GM21737 (cell line): ENCODE results near the gene TLK2.
"Not testable (repeated sequence)": the region's sequence is repeated elsewhere in the genome, so short reads cannot be mapped to it uniquely, and the experiment has no call there.

Experiments
- ATAC-seq: cut with Tn5 transposase; IDR thresholded peaks from one replicate; pipeline ENCODE4 v1.9.1; 2021; ENCODE audit warnings: mild to moderate bottlenecking, moderate library complexity; ENCODE audit not compliant: unreplicated experiment

TLK2 gene

GRCh38 chr17:62599964-62600657 lies 121.5 kb downstream of the TLK2 start:
- ATAC-seq = no peak

- no peak for ATAC-seq
These were observed 122.2 kb downstream of the TLK2 start for GRCh38 chr17:62600805-62601204.

- ATAC-seq = no peak
These were observed 122.8 kb downstream of the TLK2 start for GRCh38 chr17:62601471-62601870.

DNA sequence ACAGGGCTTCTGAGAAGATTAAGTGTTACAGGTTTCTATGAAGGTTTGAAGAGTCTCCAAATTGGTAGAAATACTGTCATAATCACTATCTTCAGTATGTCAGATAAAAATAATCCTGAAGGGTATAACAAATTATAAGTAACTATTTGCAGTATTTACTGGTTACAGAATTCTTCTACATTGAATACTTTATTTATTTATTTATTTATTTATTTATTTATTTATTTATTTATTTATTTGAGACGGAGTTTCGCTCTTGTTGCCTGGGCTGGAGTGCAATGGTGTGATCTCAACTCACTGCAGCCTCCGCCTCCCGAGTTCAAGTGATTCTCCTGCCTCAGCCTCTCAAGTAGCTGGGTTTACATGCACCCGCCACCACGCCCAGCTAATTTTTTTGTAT lies 125.2 kb downstream of the TLK2 start:
- ATAC-seq = not testable (repeated sequence)

GRCh38 chr17:62605588-62605987 lies 127.0 kb downstream of the TLK2 start:
- ATAC-seq = no peak

DNA sequence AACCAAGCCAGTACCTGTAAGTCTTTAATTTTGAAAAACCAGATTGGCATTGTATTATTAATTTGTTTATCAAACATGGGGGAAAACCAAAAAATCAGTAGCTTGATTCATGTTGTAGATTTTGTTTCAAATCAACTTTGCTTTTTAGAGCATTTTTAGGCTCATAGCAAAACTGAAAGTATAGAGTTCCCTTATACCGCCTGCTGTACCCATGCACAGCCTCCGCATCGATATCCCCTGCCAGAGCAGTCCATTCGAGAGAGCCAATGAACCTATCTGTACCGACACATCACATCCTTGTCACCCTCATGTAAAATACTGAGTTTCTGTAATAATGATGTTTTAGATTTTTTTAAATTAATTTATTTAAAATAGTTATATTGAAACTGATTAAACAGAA lies 132.7 kb downstream of the TLK2 start:
- no peak for ATAC-seq

- ATAC-seq = no peak
These were observed 133.1 kb downstream of the TLK2 start for GRCh38 chr17:62611728-62612127.

- ATAC-seq = not testable (repeated sequence)
These were observed 133.7 kb downstream of the TLK2 start for GRCh38 chr17:62612289-62612688.

DNA sequence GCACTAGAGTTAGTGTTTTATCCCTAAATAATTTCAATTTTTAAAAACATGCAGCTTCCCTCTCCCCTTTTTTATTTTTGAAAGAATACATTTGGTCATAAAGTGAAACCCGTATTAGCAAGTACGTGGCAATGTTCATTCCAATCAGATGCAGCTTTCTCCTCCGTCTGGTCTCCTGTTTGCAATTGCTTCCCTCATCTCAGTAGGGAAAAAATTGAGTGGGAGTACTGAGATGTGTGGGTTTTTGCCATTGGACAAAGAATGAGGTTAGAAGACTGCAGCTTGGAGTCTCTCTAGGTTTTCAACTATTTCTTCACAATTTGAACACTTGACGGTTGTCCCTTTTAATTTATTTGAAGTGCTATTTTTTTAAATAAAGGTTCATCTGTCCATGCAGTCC lies 134.5 kb downstream of the TLK2 start:
- ATAC-seq = not testable (repeated sequence)

GRCh38 chr17:62614142-62614541 lies 135.5 kb downstream of the TLK2 start:
- ATAC-seq = no peak

- ATAC-seq = no peak
These were observed 136.9 kb downstream of the TLK2 start for GRCh38 chr17:62615503-62615902.

GRCh38 chr17:62616993-62617893 lies 138.6 kb downstream of the TLK2 start:
- no peak for ATAC-seq

- ATAC-seq = no peak
These were observed 139.4 kb downstream of the TLK2 start for GRCh38 chr17:62617894-62618472.

DNA sequence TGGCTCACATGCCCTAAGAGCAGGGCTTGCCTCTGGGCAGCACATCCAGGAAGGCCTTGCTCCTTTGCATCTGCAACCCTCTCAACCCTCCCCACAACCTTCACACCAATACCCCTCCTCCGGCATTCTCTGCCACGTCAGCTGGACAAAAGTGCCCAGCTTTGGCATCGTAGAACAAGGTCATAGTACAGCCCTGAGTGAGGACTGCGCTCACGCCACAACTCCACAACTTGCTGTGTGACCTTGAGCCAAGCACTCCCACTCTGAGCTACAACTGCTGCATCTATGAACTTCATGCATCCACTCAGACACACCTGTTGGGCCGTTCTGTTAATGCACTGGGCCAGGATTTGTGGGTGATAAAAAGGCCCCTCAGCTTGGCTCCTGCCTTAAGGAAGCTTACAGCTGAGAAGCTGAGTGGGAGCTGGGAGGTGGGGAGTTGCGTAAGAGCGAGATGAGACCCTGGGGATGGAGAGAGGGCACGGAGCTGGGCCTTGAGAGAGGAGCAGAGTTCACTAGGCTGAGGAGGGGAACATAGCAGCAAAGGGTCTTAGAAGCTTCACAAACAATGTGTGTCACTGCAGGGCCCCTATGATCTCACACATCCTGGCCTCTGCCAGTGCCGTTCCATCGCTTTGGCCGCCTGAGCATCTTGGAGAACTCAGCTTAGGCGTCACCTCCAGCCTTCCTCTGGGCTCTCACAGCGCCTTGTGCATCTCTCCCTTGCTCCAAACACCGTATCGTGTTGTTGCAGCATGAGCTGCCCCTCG lies 140.2 kb downstream of the TLK2 start:
- ATAC-seq = no peak

DNA sequence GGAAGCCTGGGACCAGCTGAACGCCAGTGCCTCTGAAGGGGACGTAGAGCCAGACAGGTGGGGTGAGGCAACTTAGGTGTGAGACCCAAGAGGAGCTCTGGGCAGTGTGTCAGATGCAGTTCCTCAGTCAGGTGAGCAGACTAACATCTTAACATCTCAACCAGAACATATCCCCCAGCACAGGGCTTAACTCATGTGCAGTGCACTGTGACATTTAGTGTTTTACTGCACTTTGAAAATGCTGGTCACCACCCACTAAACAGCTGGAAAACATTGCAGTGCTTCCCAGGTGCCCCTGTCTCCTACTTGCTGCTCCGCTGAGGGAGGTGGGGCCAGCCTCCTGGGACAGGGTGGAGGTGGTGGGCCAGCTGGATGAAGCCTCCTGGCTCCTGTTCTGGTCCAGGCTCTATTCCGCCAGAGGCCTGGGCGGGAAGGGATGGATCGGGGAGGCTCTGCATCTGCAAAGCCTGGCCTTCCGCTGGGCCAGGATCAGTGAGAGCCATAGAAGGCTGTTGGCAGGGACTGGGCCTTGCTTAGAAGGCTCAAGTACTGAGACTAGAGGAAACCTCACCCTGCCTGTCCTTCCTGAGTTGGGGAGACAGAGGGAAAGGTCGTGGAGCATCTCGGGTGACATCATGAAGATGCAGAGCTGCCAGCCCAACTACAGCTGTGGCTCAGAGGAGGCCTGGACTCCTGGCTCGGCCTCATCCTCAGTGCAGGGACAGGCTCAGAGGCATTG lies 141.0 kb downstream of the TLK2 start:
- ATAC-seq = no peak

DNA sequence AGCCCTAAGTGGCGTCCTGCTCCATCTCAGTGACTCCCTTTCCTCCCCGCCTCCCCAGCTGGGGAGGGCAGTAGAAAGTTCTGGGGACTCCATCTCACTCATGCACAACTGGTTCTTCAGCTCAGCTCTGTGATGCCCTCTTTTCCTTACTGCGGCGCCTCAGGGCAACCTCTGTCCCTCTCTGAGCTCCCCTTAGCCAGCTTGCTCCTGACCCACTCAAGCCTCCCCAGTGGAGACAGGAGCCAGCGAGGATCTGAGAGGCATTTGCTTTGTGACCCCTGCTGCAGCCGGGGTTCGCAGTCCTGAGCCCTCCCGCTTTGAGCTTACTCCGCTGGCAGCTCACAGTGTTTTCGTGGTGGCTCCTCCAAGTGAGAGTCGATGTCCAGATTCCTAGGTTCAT lies 142.6 kb downstream of the TLK2 start:
- ATAC-seq = no peak

- ATAC-seq = no peak
These were observed 146.7 kb downstream of the TLK2 start for GRCh38 chr17:62625184-62625869.

DNA sequence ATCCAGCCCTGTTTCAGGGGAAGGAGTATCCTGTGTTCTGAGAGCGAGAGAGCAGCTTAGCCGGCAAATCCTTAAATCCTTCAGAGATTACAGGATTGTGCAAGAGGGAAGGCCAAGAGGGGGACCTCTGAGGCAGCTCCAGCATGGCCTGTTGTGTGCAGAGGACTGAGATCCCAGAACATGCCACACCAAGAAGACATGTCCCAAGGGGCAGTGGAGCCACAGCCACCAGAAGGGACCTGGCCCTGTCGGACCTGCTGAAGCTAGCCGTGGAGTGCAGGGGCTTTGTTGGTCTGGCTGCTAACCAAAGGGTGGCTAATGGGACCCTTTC lies 147.2 kb downstream of the TLK2 start:
- no peak for ATAC-seq

GRCh38 chr17:62626719-62627218 lies 148.1 kb downstream of the TLK2 start:
- ATAC-seq = no peak
